ENCODE measurements around the gene PANK4.

PANK4 gene

DNA sequence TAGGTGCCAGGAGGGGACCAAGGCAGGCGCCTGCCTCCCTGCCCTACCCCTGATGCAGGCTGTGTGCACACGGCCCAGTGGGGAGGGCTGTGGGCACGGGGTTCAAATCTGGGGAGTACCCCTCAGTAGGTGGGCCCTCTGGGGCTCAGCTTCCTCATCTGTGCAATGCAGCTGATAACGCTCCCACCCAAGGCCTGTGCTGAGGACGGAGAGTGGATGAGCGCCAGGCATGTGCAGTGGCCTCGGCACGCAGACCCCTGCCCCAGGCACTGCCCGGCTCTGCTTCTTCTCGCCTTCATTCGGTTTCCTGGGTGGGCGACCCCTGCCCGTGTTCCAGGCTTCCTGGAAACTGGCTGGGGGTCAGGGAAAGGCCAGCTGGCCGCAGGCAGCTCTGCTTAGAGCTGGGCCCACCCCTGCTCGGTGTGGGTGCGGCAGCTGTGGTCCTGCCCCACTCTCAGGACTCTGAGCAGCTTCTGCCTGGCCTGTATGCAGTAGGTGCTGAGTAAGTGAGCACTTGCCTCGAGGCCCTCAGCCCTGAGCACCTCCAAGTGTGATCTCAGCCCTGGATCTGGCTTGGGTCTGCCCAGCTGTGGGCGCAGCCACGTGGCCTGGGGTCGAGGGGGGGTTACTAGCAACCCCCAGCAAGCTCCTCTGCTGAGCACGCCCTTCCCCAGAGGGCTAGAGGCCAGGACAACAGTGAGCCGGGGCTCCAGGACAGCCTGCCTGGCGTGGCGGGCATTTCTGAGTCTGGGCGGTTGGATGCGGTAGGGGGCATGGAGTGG, 17.9 kb upstream of the PANK4 start:
- TF ChIP-seq POLR2A (IDR thresholded peaks at IDR 0.05; ENCODE audit: low read length): no peak
- no peak for TF ChIP-seq GATA1 (IDR thresholded peaks at IDR 0.05; ENCODE audit: low read depth, low read length)
- DNase-seq: peak; percentile 50 to 64

GRCh38 chr1:2543543-2544092, 17.2 kb upstream of the PANK4 start:
- DNase-seq: peak; percentile 53 to 54
- TF ChIP-seq GATA1 (IDR thresholded peaks at IDR 0.05; ENCODE audit: low read depth, low read length) (no peak), POLR2A (IDR thresholded peaks at IDR 0.05; ENCODE audit: low read length) (no peak)

DNA sequence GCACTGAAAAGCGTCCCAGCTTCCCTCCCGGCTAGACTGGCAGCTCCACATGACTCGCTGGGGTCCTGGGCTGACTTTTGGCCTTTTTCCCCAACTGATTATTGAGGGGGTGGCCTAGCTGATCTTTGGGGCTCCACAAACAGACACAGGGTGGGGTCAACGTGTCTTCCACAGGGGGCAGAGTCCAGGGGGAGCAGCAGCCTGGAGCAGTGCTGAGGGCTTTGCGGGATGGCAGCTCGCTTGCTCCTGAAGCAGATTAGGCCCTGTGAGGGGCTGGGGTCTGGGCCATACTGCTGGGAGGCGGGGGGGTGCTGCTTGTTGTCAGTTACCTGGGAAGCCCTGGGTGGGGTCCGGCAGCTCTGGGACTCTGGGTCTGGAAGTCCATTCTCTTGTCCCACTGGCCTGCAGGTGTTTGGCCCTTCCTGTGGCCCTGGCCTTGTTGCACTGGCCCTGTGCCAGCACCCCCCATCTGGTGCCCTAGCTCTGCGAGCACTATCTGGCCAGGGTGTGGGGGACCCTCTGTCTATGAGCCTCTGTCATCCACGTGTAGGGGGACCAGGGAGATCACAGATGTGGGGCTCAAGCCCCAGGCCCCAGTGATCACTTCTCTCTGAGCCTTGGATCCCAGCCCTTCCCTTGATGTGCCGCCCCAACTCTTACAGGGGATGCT, 16.0 kb upstream of the PANK4 start:
- DNase-seq: peak in 1 of 2 experiments; percentile 19
- no peak for TF ChIP-seq POLR2A (IDR thresholded peaks at IDR 0.05; ENCODE audit: low read length)
- no peak for TF ChIP-seq GATA1 (IDR thresholded peaks at IDR 0.05; ENCODE audit: low read depth, low read length)

DNA sequence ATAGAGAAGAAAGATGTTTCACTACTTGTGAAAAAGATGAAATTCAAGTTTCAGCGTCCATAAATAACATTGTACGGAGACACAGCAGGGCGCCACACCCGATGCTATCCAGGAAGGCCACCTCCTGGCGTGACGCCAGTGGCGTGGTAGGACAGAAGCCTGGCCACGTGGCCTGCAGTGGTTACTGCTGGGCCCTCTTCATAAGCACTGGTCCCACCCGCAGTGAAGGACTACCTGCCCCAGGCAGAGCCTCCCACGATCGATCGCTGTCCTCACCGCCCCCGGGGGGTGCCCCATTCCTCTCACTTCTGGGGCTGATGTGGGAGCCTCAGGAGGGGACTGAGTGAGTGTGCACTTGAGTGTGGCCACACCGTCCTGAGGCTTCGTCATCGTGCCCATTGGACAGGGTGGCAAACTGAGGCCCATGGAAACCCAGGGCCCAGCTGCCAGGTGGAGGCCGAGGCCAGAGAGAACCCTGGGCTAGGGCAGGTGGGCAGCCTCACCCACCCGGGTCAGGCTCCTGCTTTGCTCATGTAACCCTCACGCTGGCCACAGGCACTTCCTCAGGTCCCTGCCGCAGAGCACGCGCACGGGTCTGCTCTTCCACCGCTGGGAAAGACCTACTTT, 15.3 kb upstream of the PANK4 start:
- TF ChIP-seq GATA1 (IDR thresholded peaks at IDR 0.05; ENCODE audit: low read depth, low read length) (no peak), POLR2A (IDR thresholded peaks at IDR 0.05; ENCODE audit: low read length) (no peak)
- DNase-seq: peak; percentile 52 to 64

DNA sequence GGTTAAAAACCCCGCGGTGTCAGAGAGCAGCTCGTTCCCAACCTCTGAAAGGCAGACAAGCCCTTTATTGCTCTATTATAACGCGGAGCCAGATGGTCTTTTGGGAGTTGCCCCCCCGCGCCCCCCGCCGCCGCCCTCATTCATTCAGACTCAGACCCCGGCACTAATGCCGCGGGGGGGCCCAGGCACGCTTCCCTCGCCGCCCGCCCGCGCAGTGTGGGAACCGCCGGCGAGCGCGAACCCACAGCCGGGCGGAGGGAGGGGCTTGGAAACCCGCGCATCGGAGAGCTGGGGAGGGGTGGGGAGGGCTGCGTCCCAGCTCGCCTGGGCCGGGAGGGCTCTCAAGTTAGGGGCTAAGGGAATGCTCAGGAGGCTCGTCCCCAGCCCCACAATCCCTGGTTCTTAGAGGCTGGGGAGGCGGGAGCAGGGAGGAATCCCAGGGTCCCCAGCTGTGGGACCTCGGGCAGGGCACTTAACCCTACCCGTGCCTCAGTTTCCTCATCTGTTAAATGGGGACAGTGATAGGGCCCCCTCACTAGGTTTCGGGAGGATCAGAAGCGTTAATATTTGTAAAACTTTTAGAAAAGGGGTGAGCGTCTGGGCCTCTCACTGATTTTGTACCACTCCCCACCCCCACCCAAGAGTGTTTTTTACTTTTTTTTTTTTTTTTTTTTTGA, 14.6 kb upstream of the PANK4 start:
- TF ChIP-seq POLR2A (IDR thresholded peaks at IDR 0.05; ENCODE audit: low read length): no peak
- no peak for TF ChIP-seq GATA1 (IDR thresholded peaks at IDR 0.05; ENCODE audit: low read depth, low read length)
- no peak for DNase-seq

DNA sequence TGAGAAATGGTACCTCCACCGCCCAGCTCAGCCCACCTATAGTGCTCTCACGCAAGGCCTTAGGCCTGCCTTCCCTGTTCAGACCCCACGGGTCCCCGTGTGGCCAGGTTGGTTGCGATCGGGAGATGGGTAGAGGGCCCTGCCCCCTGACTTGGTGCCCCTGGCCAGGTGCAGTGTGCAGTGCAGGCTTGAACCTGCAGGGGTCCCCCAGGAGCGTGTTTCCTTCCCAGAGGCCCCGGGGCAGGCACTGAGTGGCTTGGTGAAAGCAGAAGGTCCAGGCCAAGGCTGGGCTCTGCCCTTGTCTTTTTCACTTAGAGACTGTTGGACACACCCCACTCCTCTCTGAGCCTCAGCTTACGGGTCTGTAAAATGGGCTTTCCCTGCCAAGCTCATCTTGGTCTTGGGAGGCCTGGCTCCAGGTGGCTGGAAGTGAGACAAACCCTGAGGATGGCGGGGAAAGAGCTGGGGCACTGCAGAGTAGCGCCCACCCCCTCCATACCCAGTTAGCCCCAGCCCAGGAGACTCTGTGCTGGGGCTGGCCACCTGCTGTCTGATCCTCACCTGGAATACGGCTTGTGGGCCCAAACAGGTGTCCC, 13.0 kb upstream of the PANK4 start:
- no peak for TF ChIP-seq GATA1 (IDR thresholded peaks at IDR 0.05; ENCODE audit: low read depth, low read length)
- no peak for TF ChIP-seq POLR2A (IDR thresholded peaks at IDR 0.05; ENCODE audit: low read length)
- DNase-seq: peak; percentile 33 to 42

- DNase-seq: no peak
- TF ChIP-seq POLR2A (IDR thresholded peaks at IDR 0.05; ENCODE audit: low read length): no peak
Measured at GRCh38 chr1:2538872-2539271, 12.5 kb upstream of the PANK4 start.

DNA sequence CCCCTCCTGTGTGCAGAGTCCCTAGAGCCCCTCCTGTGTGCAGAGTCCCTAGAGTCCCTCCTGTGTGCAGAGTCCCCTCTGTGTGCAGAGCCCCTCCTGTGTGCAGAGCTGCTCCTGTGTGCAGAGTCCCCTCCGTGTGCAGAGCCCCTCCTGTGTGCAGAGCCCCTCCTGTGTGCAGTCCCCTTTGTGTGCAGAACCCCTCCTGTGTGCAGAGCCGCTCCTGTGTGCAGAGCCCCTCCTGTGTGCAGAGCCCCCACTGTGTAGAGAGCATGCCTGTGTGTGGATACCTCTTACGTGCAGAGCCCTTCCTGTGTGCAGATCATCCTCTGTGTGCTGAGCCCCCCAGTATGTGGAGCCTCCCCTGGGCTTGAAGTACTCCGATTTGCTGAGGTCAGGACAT, 12.0 kb upstream of the PANK4 start:
- no peak for TF ChIP-seq POLR2A (IDR thresholded peaks at IDR 0.05; ENCODE audit: low read length)
- no peak for TF ChIP-seq GATA1 (IDR thresholded peaks at IDR 0.05; ENCODE audit: low read depth, low read length)
- DNase-seq: no peak

DNA sequence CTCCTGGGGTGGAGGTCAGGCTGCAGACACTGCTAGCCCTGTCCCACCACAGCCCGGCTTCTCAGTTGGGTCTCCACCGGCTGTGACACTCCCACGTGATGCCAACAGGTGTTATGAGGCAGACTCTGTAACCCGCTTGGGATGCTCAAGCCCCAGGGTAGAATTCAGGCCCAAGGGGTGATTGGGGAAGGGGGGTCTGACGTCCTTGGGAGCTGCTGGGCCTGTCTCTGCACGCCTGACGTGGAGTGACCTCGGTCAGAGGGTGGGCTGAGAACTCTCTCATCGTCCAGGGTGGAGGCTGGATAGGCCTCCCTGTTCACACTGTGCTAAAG, 11.4 kb upstream of the PANK4 start:
- TF ChIP-seq GATA1 (IDR thresholded peaks at IDR 0.05; ENCODE audit: low read depth, low read length): no peak
- TF ChIP-seq POLR2A (IDR thresholded peaks at IDR 0.05; ENCODE audit: low read length): no peak
- no peak for DNase-seq

DNA sequence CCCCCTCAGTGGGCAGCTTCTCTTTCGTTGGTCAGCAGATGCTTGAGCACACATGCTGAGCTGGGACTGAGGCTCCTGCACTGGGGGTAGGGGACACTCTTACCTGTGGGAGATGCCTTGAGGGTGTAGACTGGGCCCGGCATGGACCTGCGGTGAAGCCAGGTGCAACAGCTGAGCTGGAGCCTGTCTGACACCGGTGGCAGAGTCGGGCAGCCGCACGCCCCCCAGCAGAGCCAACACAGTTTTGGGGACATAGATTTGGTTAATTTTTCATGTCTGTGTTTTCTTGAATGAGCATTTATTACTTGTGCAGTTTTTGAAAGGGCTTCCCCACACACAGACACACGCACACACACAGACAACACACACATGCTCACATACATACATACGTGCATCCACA, 9.6 kb upstream of the PANK4 start:
- TF ChIP-seq POLR2A (IDR thresholded peaks at IDR 0.05; ENCODE audit: low read length): no peak
- TF ChIP-seq GATA1 (IDR thresholded peaks at IDR 0.05; ENCODE audit: low read depth, low read length): no peak
- DNase-seq: no peak

- DNase-seq: no peak
- no peak for TF ChIP-seq GATA1 (IDR thresholded peaks at IDR 0.05; ENCODE audit: low read depth, low read length)
- TF ChIP-seq POLR2A (IDR thresholded peaks at IDR 0.05; ENCODE audit: low read length): no peak
Measured at GRCh38 chr1:2535455-2535854, 9.1 kb upstream of the PANK4 start.

DNA sequence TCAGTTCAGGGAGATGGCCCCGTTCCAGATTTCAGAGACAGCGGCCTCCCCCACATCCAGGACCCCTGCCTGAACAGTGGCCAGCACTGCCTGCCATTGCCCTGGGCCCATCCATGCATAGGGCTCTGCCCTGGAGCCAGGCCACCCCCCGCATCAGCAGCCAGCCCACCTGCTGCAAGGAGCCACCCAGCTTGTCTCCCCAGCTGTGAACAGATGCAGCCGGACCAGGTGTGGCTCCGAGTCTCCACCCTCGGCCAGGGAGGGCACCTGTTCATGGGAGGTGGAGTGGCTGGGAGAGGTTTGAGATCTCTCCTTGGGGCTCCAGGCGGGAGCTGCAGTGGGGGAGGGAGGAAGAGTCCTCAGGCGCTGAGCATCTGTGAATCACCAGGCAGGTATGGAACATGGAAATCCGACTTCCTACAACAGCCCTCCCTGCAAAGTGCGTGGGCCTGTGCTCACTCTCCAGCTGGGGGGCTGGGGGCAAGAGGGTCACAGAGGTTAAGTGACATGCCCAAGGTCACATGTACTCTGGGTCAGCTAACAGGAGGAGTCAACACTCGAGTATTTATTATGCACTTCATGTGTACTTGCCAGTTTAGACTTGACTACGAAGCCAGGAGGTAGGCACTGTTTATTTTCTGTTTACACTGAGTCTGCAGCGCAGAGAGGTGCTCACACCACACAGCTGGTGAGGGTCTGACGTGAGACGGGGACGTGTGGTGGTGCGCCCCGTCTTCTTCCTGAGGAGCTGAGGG, 8.5 kb upstream of the PANK4 start:
- TF ChIP-seq POLR2A (IDR thresholded peaks at IDR 0.05; ENCODE audit: low read length): no peak
- no peak for TF ChIP-seq GATA1 (IDR thresholded peaks at IDR 0.05; ENCODE audit: low read depth, low read length)
- no peak for DNase-seq

- DNase-seq: no peak
- TF ChIP-seq GATA1 (IDR thresholded peaks at IDR 0.05; ENCODE audit: low read depth, low read length) (no peak), POLR2A (IDR thresholded peaks at IDR 0.05; ENCODE audit: low read length) (no peak)
Measured at GRCh38 chr1:2534315-2534686, 7.9 kb upstream of the PANK4 start.

Data from erythroblast (primary cell).